ENCODE data around the gene CBFB. TPM values are rescaled to one million over a fixed set of nuclear protein-coding genes. Genes with fewer than 3 reads are reported as not detected.

Gene CBFB
- polyA plus RNA-seq, 1 donor from 2014 or later = 32.6 TPM

DNA sequence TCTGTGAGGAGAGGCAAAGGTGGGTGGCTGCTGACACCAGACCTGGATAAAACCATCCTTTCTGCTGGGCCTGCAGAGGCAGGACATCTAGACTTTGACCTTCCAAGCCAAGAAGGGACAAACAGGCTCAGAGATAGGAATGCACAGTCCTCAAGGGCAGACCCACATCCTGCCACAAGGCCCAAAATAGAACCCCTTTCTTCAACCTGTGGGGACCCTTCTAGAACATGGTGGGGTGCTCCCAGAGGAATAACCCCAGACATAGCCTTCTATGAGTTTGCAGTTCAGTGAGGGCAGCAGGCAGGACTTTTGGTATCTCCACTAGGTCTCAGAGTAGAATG is 3.8 kb upstream of the CBFB start:
- no peaks in the 10 kb centered on the region for H3K27me3 ChIP-seq (ENCODE audit: insufficient read depth, low read depth, low read length)
- no peak overlapping the region for H3K4me3 ChIP-seq (ENCODE audit: low read length)
- H3K9me2 ChIP-seq (ENCODE audit: insufficient read depth, low read length) = no peaks in the 10 kb centered on the region
- H3K79me2 ChIP-seq (replicated peaks; ENCODE audit: insufficient read depth, low read length) = peaks cover under 1% of the 10 kb centered on the region
- H3F3A ChIP-seq (ENCODE audit: insufficient read depth, low read length, poor library complexity, severe bottlenecking) = no peaks in the 10 kb centered on the region
- no peak overlapping the region for H3K27ac ChIP-seq (ENCODE audit: low read length)
- H3K9ac ChIP-seq (ENCODE audit: low read length) = no peak overlapping the region
- no peak overlapping the region for H2AFZ ChIP-seq (ENCODE audit: low read depth, low read length)
- H3K36me3 ChIP-seq (ENCODE audit: insufficient read depth, low read length) = no peaks in the 10 kb centered on the region
- H3K4me2 ChIP-seq (ENCODE audit: low read length) = no peak overlapping the region
- no peaks in the 10 kb centered on the region for H3K9me3 ChIP-seq (ENCODE audit: low read length)
- H4K20me1 ChIP-seq (ENCODE audit: insufficient read depth) = no peaks in the 10 kb centered on the region
- TF ChIP-seq MXI1 (conservative IDR thresholded peaks at IDR 0.05; ENCODE audit: poor library complexity, severe bottlenecking) (no peak), SMC3 (conservative IDR thresholded peaks at IDR 0.05; ENCODE audit: poor library complexity) (no peak), RAD21 (conservative IDR thresholded peaks at IDR 0.05) (no peak), TAF1 (IDR thresholded peaks at IDR 0.05; ENCODE audit: low read depth) (no peak), EZH2 (IDR thresholded peaks at IDR 0.05; ENCODE audit: borderline replicate concordance, insufficient read depth, low read length, poor library complexity, severe bottlenecking) (no peak), REST (IDR thresholded peaks at IDR 0.05; ENCODE audit: borderline replicate concordance) (no peak), POLR2AphosphoS5 (IDR thresholded peaks at IDR 0.05) (no peak), CTCF (IDR thresholded peaks at IDR 0.05; ENCODE audit: poor library complexity, severe bottlenecking) (no peak), EP300 (conservative IDR thresholded peaks at IDR 0.05; ENCODE audit: poor library complexity, severe bottlenecking) (no peak)

- TF ChIP-seq POLR2AphosphoS5 (IDR thresholded peaks at IDR 0.05) = no peak
- TF ChIP-seq RAD21 (conservative IDR thresholded peaks at IDR 0.05) = no peak
- no peak for TF ChIP-seq EP300 (conservative IDR thresholded peaks at IDR 0.05; ENCODE audit: poor library complexity, severe bottlenecking)
- no peak for TF ChIP-seq SMC3 (conservative IDR thresholded peaks at IDR 0.05; ENCODE audit: poor library complexity)
- TF ChIP-seq MXI1 (conservative IDR thresholded peaks at IDR 0.05; ENCODE audit: poor library complexity, severe bottlenecking) = no peak
- no peak for TF ChIP-seq EZH2 (IDR thresholded peaks at IDR 0.05; ENCODE audit: borderline replicate concordance, insufficient read depth, low read length, poor library complexity, severe bottlenecking)
- H3K4me3 ChIP-seq (ENCODE audit: low read length) = no peak overlapping the region
- H3K36me3 ChIP-seq (ENCODE audit: insufficient read depth, low read length) = no peaks in the 10 kb centered on the region
- H3K9me2 ChIP-seq (ENCODE audit: insufficient read depth, low read length) = no peaks in the 10 kb centered on the region
- H3K27me3 ChIP-seq (ENCODE audit: insufficient read depth, low read depth, low read length) = no peaks in the 10 kb centered on the region
- no peaks in the 10 kb centered on the region for H4K20me1 ChIP-seq (ENCODE audit: insufficient read depth)
- no peak overlapping the region for H3K4me2 ChIP-seq (ENCODE audit: low read length)
- H3K9ac ChIP-seq (ENCODE audit: low read length) = no peak overlapping the region
- no peak overlapping the region for H3K27ac ChIP-seq (ENCODE audit: low read length)
- H3F3A ChIP-seq (ENCODE audit: insufficient read depth, low read length, poor library complexity, severe bottlenecking) = no peaks in the 10 kb centered on the region
- no peaks in the 10 kb centered on the region for H3K9me3 ChIP-seq (ENCODE audit: low read length)
- no peak overlapping the region for H2AFZ ChIP-seq (ENCODE audit: low read depth, low read length)
- peaks cover 11% of the 10 kb centered on the region for H3K79me2 ChIP-seq (replicated peaks; ENCODE audit: insufficient read depth, low read length)
These were observed 2.4 kb upstream of the CBFB start for GRCh38 chr16:67026570-67026969.
